HepG2 (cell line): ENCODE results near the gene ACADVL. TPM values are rescaled to one million over a fixed set of nuclear protein-coding genes. Genes with fewer than 3 reads are reported as not detected.

Experiments used
- HDAC2 ChIP-seq: sonication (generic); formaldehyde crosslinking; IDR thresholded peaks from 2 replicates; pipeline ENCODE4 v1.4.0; 2020; ENCODE audit warnings: missing genetic modification reagents
- JUND ChIP-seq: sonication (generic); formaldehyde crosslinking; IDR thresholded peaks from 2 replicates; pipeline ENCODE4 v1.8.0; 2022; ENCODE audit warnings: mild to moderate bottlenecking, missing genetic modification reagents
- KDM3A ChIP-seq: IDR thresholded peaks from 2 replicates; pipeline ENCODE4 v1.6.1; 2018; ENCODE audit warnings: low read depth, missing compliant biosample characterization
- KDM4B ChIP-seq: sonication (generic); formaldehyde crosslinking; IDR thresholded peaks from 2 replicates; pipeline ENCODE4 v1.4.0; 2020; ENCODE audit warnings: missing genetic modification reagents
- RCOR2 ChIP-seq: IDR thresholded peaks from 2 replicates; pipeline ENCODE4 v1.6.1; 2016; ENCODE audit warnings: missing biosample characterization, missing genetic modification reagents
- SALL1 ChIP-seq: sonication (generic); formaldehyde crosslinking; IDR thresholded peaks from 2 replicates; pipeline ENCODE4 v1.8.0; 2022; ENCODE audit warnings: mild to moderate bottlenecking, missing genetic modification reagents
- TBX2 ChIP-seq: sonication (generic); formaldehyde crosslinking; IDR thresholded peaks from 2 replicates; pipeline ENCODE4 v1.5.0; 2020; ENCODE audit warnings: missing genetic modification reagents, mild to moderate bottlenecking, borderline replicate concordance
- TFE3 ChIP-seq: IDR thresholded peaks from 2 replicates; pipeline ENCODE4 v1.6.1; 2016
- XRCC5 ChIP-seq: fragments of 200-400 bp; formaldehyde crosslinking; optimal IDR thresholded peaks from 2 replicates; pipeline ENCODE3; 2017; ENCODE audit warnings: mild to moderate bottlenecking, low read length
- ZFP91 ChIP-seq: sonication (generic); formaldehyde crosslinking; IDR thresholded peaks from 2 replicates; pipeline ENCODE4 v1.9.0; 2022; ENCODE audit warnings: missing genetic modification reagents, mild to moderate bottlenecking, borderline replicate concordance
- ZMYM2 ChIP-seq: sonication (generic); formaldehyde crosslinking; IDR thresholded peaks from 2 replicates; pipeline ENCODE4 v1.8.0; 2022; ENCODE audit warnings: mild to moderate bottlenecking, missing genetic modification reagents
- ZNF263 ChIP-seq: sonication (generic); formaldehyde crosslinking; IDR thresholded peaks from 2 replicates; pipeline ENCODE4 v1.4.0; 2020; ENCODE audit warnings: missing genetic modification reagents
- ZNF431 ChIP-seq: sonication (generic); formaldehyde crosslinking; IDR thresholded peaks from 2 replicates; pipeline ENCODE4 v1.9.0; 2022; ENCODE audit warnings: missing genetic modification reagents, low read depth, mild to moderate bottlenecking, borderline replicate concordance
- ZNF552 ChIP-seq: sonication (generic); formaldehyde crosslinking; IDR thresholded peaks from 2 replicates; pipeline ENCODE4 v1.9.0; 2022; ENCODE audit warnings: missing genetic modification reagents, mild to moderate bottlenecking, borderline replicate concordance
- ZNF580 ChIP-seq: IDR thresholded peaks from 2 replicates; pipeline ENCODE4 v1.6.1; 2016; ENCODE audit warnings: low read depth, borderline replicate concordance
- ZNF703 ChIP-seq: sonication (generic); formaldehyde crosslinking; IDR thresholded peaks from 2 replicates; pipeline ENCODE4 v1.5.1; 2020; ENCODE audit warnings: missing genetic modification reagents, mild to moderate bottlenecking, moderate library complexity, borderline replicate concordance
- ZNF710 ChIP-seq: sonication (generic); formaldehyde crosslinking; IDR thresholded peaks from 2 replicates; pipeline ENCODE4 v1.5.0; 2020; ENCODE audit warnings: mild to moderate bottlenecking, missing genetic modification reagents, borderline replicate concordance
- ZNF770 ChIP-seq: sonication (generic); formaldehyde crosslinking; IDR thresholded peaks from 2 replicates; pipeline ENCODE4 v1.5.0; 2020; ENCODE audit warnings: mild to moderate bottlenecking, missing genetic modification reagents
- ZSCAN22 ChIP-seq: sonication (generic); formaldehyde crosslinking; IDR thresholded peaks from 2 replicates; pipeline ENCODE4 v1.4.0; 2020; ENCODE audit warnings: mild to moderate bottlenecking, missing genetic modification reagents
- ZUFSP ChIP-seq: sonication (generic); formaldehyde crosslinking; IDR thresholded peaks from 2 replicates; pipeline ENCODE4 v1.9.0; 2021; ENCODE audit warnings: missing genetic modification reagents, mild to moderate bottlenecking, borderline replicate concordance
- polyA plus RNA-seq, 8 experiments: library from polyadenylated mRNA; depleted of rRNA in 3 of 8; stranded (reverse) in 7 of 8; unstranded in 1 of 8; fragments of >200 nt; fragmentation: Illumina TruSeq in 4 of 8; extraction: Trizol in 4 of 8; gene quantifications; 2 replicates each; pipeline versions ENCODE4 v1.2.1 to v1.2.3, GENCODE V29; 2011 to 2016; ENCODE audit warnings: low read depth in 4 of 8, missing spikeins in 1 of 8, mixed read lengths in 1 of 8; ENCODE audit not compliant: insufficient read depth in 1 of 8
- total RNA-seq, 5 experiments: library from RNA; depleted of rRNA; stranded (reverse); fragments of >200 nt; fragmentation: Illumina TruSeq; extraction: Trizol; gene quantifications; 2 replicates each; pipeline ENCODE4 v1.2.3, GENCODE V29; 2016; ENCODE audit warnings: low read depth in 1 of 5

The ACADVL gene
- total and polyA plus RNA-seq, 2 of the 13 experiments (the other 11 are each of a cell fraction or from before 2014, with no cell fraction given) = 219 to 412 TPM

GRCh38 chr17:7186241-7186640 is 33.5 kb upstream of the ACADVL start (continued):
- TF ChIP-seq ZNF580 (CRISPR knock-in tag) (0 out of 2 replicates have a peak, but pooled peaks have one; percentile 35), KDM4B (no peak), ZFP91 (CRISPR knock-in tag) (0 out of 2 replicates have a peak, but pooled peaks have one; percentile 21), ZNF710 (CRISPR knock-in tag) (peak; percentile 51; the same call in 1 of the 2 replicates), ZNF431 (CRISPR knock-in tag) (no peak), TBX2 (0 out of 2 replicates have a peak, but pooled peaks have one; percentile 15), TFE3 (CRISPR knock-in tag) (0 out of 2 replicates have a peak, but pooled peaks have one; percentile 18), ZNF770 (peak; percentile 62), ZSCAN22 (CRISPR knock-in tag) (0 out of 2 replicates have a peak, but pooled peaks have one; percentile 43), RCOR2 (CRISPR knock-in tag) (peak; percentile 80), KDM3A (no peak), XRCC5 (peak; percentile 49), ZNF263 (CRISPR knock-in tag) (peak; percentile 79), ZUFSP (CRISPR knock-in tag) (no peak), SALL1 (CRISPR knock-in tag) (peak; percentile 20; the same call in 1 of the 2 replicates), ZMYM2 (CRISPR knock-in tag) (peak; percentile 71; the same call in 1 of the 2 replicates), JUND (CRISPR knock-in tag) (no peak), ZNF703 (CRISPR knock-in tag) (no peak), ZNF552 (no peak), HDAC2 (CRISPR knock-in tag) (peak; percentile 51; the same call in 1 of the 2 replicates)
